ENCODE results near the gene REP15. TPM values are rescaled to one million over a fixed set of nuclear protein-coding genes. Genes with fewer than 3 reads are reported as not detected.
"Not testable (repeated sequence)": the region's sequence is repeated elsewhere in the genome, so short reads cannot be mapped to it uniquely, and the experiment has no call there.

Gene REP15
- total RNA-seq, 2 experiments from 2014 or later = not detected

DNA sequence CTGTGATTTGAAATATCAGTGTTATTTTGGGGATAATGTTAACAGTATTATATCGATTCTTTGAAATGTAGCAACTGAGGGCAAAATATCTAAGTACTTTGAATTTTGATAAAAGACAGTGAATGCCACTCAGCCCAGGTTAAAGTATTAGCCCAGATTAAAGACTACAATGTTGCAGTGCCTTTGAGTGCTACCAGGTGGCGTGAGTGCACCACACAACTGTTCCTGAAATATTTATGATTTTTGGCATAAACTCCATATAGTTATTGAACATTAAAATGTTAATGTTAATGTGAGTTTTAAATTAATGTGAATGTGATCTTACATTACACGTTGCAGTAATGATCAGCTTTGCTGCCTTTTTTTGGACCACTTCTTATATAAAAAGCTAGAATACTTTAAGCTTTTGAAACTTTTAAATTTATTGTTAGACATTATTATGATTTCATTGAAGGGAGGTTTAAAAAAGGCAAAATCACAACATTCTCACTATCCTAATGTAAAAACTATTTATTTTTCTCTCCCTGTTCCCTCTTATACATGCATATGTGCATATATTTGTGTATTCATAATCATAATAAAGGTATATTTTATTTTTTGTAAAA lies 36.9 kb downstream of the REP15 start:
- no peak overlapping the region for H3K27ac ChIP-seq (ENCODE audit: low read depth in 1 of 2, low read length in 2 of 2)
- no peak overlapping the region for H3K4me3 ChIP-seq (ENCODE audit: low read length)
- Mint-ChIP-seq H3K36me3 (ENCODE audit: low read depth) (peaks cover 87% of the 10 kb centered on the region), H3K9me3 (no peaks in the 10 kb centered on the region), H3K4me3 (no peak overlapping the region), H3K4me1 (ENCODE audit: low read depth) (no peaks in the 10 kb centered on the region), H3K27me3 (no peaks in the 10 kb centered on the region), H3K27ac (no peak overlapping the region)
- H3K4me1 ChIP-seq (ENCODE audit: insufficient read depth, low read length) = no peaks in the 10 kb centered on the region
- H3K36me3 ChIP-seq (ENCODE audit: insufficient read depth, low read length) = peaks cover 50% of the 10 kb centered on the region
- no peaks in the 10 kb centered on the region for H3K27me3 ChIP-seq (ENCODE audit: control insufficient read depth in 1 of 2, insufficient read depth in 2 of 2, low read length in 2 of 2)
- ATAC-seq (ENCODE audit: poor library complexity) = peak; percentile 78
- DNase-seq = peak in 12 of 14 experiments; percentile 12 to 65 (median 30)
- no peaks in the 10 kb centered on the region for H3K9me3 ChIP-seq (ENCODE audit: control insufficient read depth in 1 of 2, insufficient read depth in 1 of 2, low read length in 2 of 2)
- CTCF ChIA-PET = interaction anchor here (0.6 to 2.6 kb wide), 4 partner anchors 12 to 207 kb away, joined by 3 to 12 read pairs (median 8); no protein-coding TSS in a partner anchor
- POLR2A ChIA-PET = no interaction called here
- intact Hi-C loops (cut with DNase I, micrococcal nuclease) = loop anchor here (1.0 to 10.0 kb wide), 5 partner anchors 88 to 1582 kb away; no protein-coding TSS in a partner anchor
- TF ChIP-seq CTCF (IDR thresholded peaks at IDR 0.05) = peak; percentile 87

GRCh38 chr12:27733791-27734190 lies 37.5 kb downstream of the REP15 start:
- intact Hi-C loops (cut with DNase I, micrococcal nuclease) = loop anchor here (1.0 to 10.0 kb wide), 6 partner anchors 88 to 1581 kb away; no protein-coding TSS in a partner anchor
- DNase-seq (no peak), ATAC-seq (ENCODE audit: poor library complexity) (no peak)
- no peak for TF ChIP-seq CTCF (IDR thresholded peaks at IDR 0.05)
- no peaks in the 10 kb centered on the region for H3K9me3 ChIP-seq (ENCODE audit: control insufficient read depth in 1 of 2, insufficient read depth in 1 of 2, low read length in 2 of 2)
- H3K9me3 Mint-ChIP-seq = no peaks in the 10 kb centered on the region
- CTCF ChIA-PET = interaction anchor here (1.5 to 2.6 kb wide), 2 partner anchors 88 to 207 kb away, joined by 11 to 12 read pairs; no protein-coding TSS in a partner anchor
- H3K4me1 Mint-ChIP-seq (ENCODE audit: low read depth) = no peaks in the 10 kb centered on the region
- POLR2A ChIA-PET = no interaction called here
- H3K27me3 ChIP-seq (ENCODE audit: control insufficient read depth in 1 of 2, insufficient read depth in 2 of 2, low read length in 2 of 2) = no peaks in the 10 kb centered on the region
- peaks cover 85% of the 10 kb centered on the region for H3K36me3 Mint-ChIP-seq (ENCODE audit: low read depth)
- H3K27me3 Mint-ChIP-seq = no peaks in the 10 kb centered on the region
- no peak overlapping the region for H3K27ac Mint-ChIP-seq
- H3K4me1 ChIP-seq (ENCODE audit: insufficient read depth, low read length) = no peaks in the 10 kb centered on the region
- H3K27ac ChIP-seq (ENCODE audit: low read depth in 1 of 2, low read length in 2 of 2) = no peak overlapping the region
- no peak overlapping the region for H3K4me3 ChIP-seq (ENCODE audit: low read length)
- H3K36me3 ChIP-seq (ENCODE audit: insufficient read depth, low read length) = peaks cover 48% of the 10 kb centered on the region
- no peak overlapping the region for H3K4me3 Mint-ChIP-seq

DNA sequence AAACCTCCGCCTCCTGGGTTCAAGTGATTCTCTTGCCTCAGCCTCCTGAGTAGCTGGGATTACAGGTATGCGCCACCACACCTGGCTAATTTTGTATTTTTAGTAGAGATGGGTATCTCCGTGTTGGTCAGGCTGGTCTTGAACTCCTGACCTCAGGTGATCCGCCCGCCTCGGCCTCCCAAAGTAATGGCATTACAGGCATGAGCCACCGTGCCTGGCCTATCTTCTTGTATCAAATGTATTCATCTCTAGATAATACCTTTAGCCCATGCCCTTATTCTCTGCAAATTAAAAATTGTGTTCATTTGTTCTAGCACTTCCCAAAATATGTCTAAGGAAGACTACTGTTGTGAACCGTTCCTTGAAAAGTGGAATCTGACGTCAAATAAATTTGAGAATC lies 38.1 kb downstream of the REP15 start:
- CTCF ChIA-PET = interaction anchor here (1.5 to 2.6 kb wide), 2 partner anchors 87 to 206 kb away, joined by 4 to 11 read pairs; no protein-coding TSS in a partner anchor
- H3K27ac Mint-ChIP-seq; POLR2A ChIA-PET; H3K27me3 Mint-ChIP-seq; H3K27ac ChIP-seq (ENCODE audit: low read depth in 1 of 2, low read length in 2 of 2); H3K4me1 Mint-ChIP-seq (ENCODE audit: low read depth); H3K4me3 ChIP-seq (ENCODE audit: low read length); H3K9me3 Mint-ChIP-seq; H3K27me3 ChIP-seq (ENCODE audit: control insufficient read depth in 1 of 2, insufficient read depth in 2 of 2, low read length in 2 of 2); H3K9me3 ChIP-seq (ENCODE audit: control insufficient read depth in 1 of 2, insufficient read depth in 1 of 2, low read length in 2 of 2); DNase-seq; H3K4me3 Mint-ChIP-seq; ATAC-seq (ENCODE audit: poor library complexity); H3K4me1 ChIP-seq (ENCODE audit: insufficient read depth, low read length): not testable (repeated sequence)
- intact Hi-C loops (cut with DNase I, micrococcal nuclease) = loop anchor here (2.0 to 10.0 kb wide), 3 partner anchors 88 to 1580 kb away; no protein-coding TSS in a partner anchor
- H3K36me3 ChIP-seq (ENCODE audit: insufficient read depth, low read length) = peaks cover 47% of the 10 kb centered on the region
- peaks cover 84% of the 10 kb centered on the region for H3K36me3 Mint-ChIP-seq (ENCODE audit: low read depth)
